ENCODE measurements around the gene IGF2. TPM values are rescaled to one million over a fixed set of nuclear protein-coding genes. Genes with fewer than 3 reads are reported as not detected.

Gene IGF2
- total RNA-seq, 1 donor from 2014 or later: 88.2 TPM

DNA sequence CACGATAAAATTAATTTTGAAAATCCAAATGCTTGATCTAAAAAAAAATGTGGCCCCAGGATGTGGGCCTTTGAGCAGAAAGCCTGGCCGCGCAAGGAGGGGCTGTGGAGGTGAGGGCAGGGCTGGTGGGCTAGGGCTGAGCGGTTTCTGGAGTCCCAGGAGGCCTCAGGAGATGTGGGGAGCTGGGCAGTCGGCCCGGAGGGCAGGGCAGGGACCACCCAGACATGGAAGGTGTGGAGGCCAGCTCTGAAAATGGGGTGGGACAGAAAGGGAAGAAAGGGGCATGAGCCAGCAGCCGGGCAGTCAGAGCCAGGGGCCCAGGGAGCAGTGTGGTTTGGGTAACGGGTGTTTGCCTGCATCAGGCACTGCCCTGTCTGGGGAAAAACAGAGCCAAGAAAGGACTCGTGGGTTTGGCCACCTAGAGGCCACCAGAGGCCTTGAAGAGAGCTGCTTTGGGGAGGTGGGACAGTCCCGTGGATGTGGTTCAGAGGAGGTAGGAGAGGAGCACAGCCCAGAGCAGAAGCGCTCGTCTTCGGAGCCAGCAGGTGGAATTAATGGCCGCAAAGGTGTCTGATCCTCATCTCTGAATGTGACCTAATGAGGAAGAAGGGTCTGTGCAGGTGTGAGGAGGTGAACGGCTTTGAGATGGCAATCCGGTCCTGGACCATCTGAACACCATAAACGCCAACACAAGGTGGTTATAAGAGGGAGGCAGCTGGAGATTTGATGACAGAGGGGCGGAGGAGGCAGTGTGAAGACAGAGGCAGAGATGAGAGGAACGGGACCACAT is 50.2 kb downstream of the IGF2 start:
- intact Hi-C loops (cut with micrococcal nuclease): no loop called here
- DNase-seq: no peak
- ATAC-seq: no peak

DNA sequence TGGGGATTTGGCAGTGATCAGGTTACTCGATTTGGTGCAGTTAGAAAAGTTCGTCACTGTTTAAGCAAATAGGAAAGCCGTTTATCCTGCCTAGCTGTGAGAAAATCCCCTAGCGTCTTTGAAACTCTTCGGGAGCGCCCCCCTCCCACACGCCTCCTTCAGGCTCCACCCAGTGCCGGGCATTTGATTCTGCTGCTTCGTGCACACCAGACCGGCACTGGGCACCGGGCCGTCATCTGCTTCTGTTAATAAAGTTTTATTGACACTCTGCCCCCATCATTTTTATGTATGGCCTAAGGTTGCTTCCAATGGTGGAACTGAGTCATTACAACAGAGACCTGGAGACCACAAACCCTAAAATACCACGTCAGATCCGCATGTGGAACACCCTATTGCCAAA is 50.9 kb downstream of the IGF2 start:
- intact Hi-C loops (cut with micrococcal nuclease): no loop called here
- ATAC-seq (no peak), DNase-seq (no peak)

DNA sequence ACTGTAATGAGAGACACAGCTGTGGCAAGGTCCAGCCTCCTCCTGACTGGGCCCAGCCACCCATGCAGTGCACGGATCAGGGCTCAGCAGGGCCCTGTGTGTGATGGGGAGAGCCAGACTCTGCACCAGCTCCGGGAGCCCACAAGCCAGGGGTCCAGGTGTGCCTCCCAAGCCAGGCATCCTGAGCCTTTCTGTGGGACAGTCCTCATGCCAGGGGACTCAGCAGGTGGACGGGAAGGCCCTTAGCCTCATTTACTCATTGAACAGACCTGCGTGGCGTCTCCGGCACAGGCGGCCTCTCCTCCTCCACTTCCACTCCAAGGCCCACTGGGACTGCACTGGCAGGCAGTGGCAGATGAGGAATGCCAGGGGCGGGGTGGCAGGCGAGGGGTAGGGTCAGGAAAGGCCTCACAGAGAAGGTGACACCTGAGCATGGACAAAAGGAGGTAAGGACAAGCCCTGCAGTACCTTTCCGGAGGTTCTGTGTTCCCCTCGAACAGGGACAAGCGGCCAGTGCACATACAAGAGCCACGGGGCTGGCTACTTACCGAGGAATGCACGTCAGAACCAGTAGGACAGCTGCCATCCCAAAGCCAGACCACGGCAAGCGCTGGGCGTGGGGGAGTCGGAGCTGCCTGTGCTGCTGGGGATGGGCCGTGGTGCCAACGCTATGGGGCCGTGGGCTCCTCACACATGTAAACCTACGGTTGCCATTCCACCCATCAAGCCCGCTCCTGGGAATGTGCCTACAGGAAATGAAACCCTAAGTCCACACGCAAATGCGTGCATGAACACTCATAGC is 52.7 kb downstream of the IGF2 start:
- intact Hi-C loops (cut with micrococcal nuclease): no loop called here
- DNase-seq: no peak
- ATAC-seq: no peak

DNA sequence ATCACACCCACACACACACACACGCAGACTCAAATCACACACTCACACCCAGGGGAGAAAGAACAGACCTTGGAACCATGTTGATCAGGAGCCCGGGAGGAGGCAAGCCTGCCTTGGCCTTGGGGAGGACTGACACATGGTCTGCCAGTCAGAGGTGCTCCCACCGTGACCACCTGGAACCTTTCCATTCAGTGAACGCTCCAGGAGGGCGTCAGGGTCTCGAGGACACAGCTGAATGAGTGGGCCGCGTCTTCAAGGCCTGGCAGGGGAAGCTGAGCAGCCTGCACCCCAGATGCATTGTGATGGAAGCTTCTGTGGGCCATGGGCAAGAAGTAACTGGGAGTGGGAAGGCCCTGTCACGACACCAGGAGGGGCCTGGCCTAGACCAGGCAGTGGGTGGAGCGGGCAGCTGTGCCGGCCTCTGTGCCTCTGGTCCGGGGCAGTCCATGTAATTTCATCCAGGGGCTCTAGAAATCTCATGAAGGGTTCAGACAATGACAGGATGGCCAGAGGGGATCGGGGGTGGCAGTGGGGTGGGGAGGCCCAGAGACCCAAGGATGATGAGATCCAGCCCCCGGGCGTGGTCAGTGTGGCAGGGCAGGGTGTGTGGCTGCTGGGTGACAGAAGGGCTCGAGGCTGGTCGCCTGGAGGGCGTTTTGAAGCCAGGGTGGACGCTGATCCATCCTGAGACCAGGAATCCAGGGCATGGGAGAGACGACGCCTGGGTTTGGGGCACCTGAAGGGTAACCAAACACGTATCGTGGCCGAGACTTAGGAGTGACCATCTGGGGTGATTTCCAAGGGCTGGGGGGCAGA is 53.7 kb downstream of the IGF2 start:
- no peak for DNase-seq
- intact Hi-C loops (cut with micrococcal nuclease): no loop called here
- no peak for ATAC-seq

DNA sequence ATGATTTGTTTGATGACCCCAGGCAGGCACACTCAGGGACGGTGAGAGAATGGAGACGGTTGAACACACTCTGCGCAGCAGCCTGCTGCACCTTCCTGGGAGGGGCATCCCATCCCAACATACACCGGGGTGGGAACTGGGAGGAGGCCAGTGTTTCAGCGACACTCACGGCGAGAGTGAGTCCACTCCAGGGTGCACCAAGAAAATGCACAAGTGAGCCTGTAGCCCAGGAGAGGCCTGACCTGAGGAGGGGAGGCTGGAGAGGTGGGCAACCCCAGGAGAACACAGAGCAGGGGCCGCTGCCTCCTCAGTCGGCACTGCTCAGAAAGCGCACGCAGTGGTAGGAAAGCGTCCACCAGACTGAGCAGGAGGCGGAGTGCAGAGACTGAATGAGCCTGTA is 54.5 kb downstream of the IGF2 start:
- DNase-seq (no peak), ATAC-seq (no peak)
- intact Hi-C loops (cut with micrococcal nuclease): no loop called here

Small RNAs within 50 kb of the gene (microRNA-seq; reads per million reads assigned to microRNA genes)
- gene MIR4686 (ENCODE audit: borderline number of aligned reads) (not detected), gene MIR483 (ENCODE audit: borderline number of aligned reads) (126 reads per million, percentile 41 among the genes with 10 or more reads in this experiment)

Other genes starting within 250 kb of the IGF2 start
- 4.4 TPM for gene PRR33, start 247.5 kb downstream of the IGF2 start, total RNA-seq
- gene TNNT3, start 219.7 kb downstream of the IGF2 start, total RNA-seq: 46.1 TPM
- gene MRPL23, start 192.1 kb downstream of the IGF2 start, total RNA-seq: 102 TPM
- gene H19, start 141.5 kb downstream of the IGF2 start, total RNA-seq: 738 TPM
- not detected for gene INS, start 21.8 kb upstream of the IGF2 start, total RNA-seq
- gene TH, start 32.4 kb upstream of the IGF2 start, total RNA-seq: not detected
- gene ASCL2, start 131.2 kb upstream of the IGF2 start, total RNA-seq: 0.17 TPM
- gene C11orf21, start 162.5 kb upstream of the IGF2 start, total RNA-seq: 66.5 TPM
- gene TSPAN32, start 162.6 kb upstream of the IGF2 start, total RNA-seq: 19.9 TPM
- gene CD81, start 237.9 kb upstream of the IGF2 start, total RNA-seq: 653 TPM

Data from left ventricle myocardium superior (tissue), 1 donor.